ENCODE data around the gene CDIP1.

DNA sequence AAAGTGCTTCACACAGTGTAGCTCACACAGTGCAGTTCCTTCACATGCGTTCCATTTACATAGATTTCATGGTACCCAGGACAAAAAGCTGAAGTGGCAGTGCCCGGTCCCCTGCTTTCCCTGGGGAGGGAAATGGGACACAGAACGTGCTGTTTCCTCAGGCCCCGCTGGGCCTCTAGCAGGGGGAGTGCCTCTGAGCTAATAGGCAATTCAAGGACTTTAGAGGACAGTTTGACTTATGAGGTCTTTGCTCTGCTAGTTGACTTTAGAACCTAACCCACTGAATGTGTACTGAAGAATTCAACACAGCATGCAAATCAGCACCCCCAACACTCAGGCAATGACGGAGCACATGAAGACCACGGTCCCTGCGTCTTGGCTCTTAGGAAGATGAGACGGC, 6.8 kb downstream of the CDIP1 start:
- TF ChIP-seq, protein P1, sequence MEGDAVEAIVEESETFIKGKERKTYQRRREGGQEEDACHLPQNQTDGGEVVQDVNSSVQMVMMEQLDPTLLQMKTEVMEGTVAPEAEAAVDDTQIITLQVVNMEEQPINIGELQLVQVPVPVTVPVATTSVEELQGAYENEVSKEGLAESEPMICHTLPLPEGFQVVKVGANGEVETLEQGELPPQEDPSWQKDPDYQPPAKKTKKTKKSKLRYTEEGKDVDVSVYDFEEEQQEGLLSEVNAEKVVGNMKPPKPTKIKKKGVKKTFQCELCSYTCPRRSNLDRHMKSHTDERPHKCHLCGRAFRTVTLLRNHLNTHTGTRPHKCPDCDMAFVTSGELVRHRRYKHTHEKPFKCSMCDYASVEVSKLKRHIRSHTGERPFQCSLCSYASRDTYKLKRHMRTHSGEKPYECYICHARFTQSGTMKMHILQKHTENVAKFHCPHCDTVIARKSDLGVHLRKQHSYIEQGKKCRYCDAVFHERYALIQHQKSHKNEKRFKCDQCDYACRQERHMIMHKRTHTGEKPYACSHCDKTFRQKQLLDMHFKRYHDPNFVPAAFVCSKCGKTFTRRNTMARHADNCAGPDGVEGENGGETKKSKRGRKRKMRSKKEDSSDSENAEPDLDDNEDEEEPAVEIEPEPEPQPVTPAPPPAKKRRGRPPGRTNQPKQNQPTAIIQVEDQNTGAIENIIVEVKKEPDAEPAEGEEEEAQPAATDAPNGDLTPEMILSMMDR (conservative IDR thresholded peaks at IDR 0.05; ENCODE audit: low read length): no peak
- no peak for TF ChIP-seq EZH2phosphoT487 (IDR thresholded peaks at IDR 0.05; ENCODE audit: borderline replicate concordance, low read depth, low read length)

Data from OCI-LY7 (cell line).